Ishikawa (cell line): Measurements from ENCODE around the gene GABPA.
A peak's percentile ranks its signal among the peaks of the same experiment; 100 is the strongest.

Experiments
- CEBPB ChIP-seq: IDR thresholded peaks from 2 replicates; pipeline ENCODE4 v1.6.1; 2012
- CREB1 ChIP-seq: IDR thresholded peaks from 2 replicates; pipeline ENCODE4 v1.6.1; 2012; ENCODE audit warnings: low read depth
- EGR1 ChIP-seq: IDR thresholded peaks from 2 replicates; pipeline ENCODE4 v1.6.1; 2012
- EP300 ChIP-seq: IDR thresholded peaks from 2 replicates; pipeline ENCODE4 v1.6.1; 2012; ENCODE audit warnings: borderline replicate concordance
- FOXM1 ChIP-seq: IDR thresholded peaks from 2 replicates; pipeline ENCODE4 v1.6.1; 2012; ENCODE audit warnings: low read depth, borderline replicate concordance
- MAX ChIP-seq: IDR thresholded peaks from 2 replicates; pipeline ENCODE4 v1.6.1; 2012
- NFIC ChIP-seq: IDR thresholded peaks from 2 replicates; pipeline ENCODE4 v1.6.1; 2012
- RAD21 ChIP-seq: IDR thresholded peaks from 2 replicates; pipeline ENCODE4 v1.6.1; 2012; ENCODE audit warnings: low read depth
- REST ChIP-seq: IDR thresholded peaks from 2 replicates; pipeline ENCODE4 v1.6.1; 2012; ENCODE audit warnings: low read depth, mild to moderate bottlenecking
- TAF1 ChIP-seq: IDR thresholded peaks from 2 replicates; pipeline ENCODE4 v1.6.1; 2012; ENCODE audit warnings: low read depth, mild to moderate bottlenecking
- TCF12 ChIP-seq: IDR thresholded peaks from 2 replicates; pipeline ENCODE4 v1.6.1; 2012; ENCODE audit warnings: low read depth
- TEAD4 ChIP-seq: IDR thresholded peaks from 2 replicates; pipeline ENCODE4 v1.6.1; 2012
- USF1 ChIP-seq: IDR thresholded peaks from 2 replicates; pipeline ENCODE4 v1.6.1; 2012
- YY1 ChIP-seq: IDR thresholded peaks from 2 replicates; pipeline ENCODE4 v1.6.1; 2012; ENCODE audit warnings: low read depth
- ZBTB7A ChIP-seq: IDR thresholded peaks from 2 replicates; pipeline ENCODE4 v1.6.1; 2012; ENCODE audit warnings: low read depth

GABPA gene

GRCh38 chr21:25700741-25701140, 34.0 kb upstream of the GABPA start:
- no peak for TF ChIP-seq TAF1
- no peak for TF ChIP-seq TEAD4
- no peak for TF ChIP-seq EP300
- TF ChIP-seq CREB1, result no peak
- no peak for TF ChIP-seq YY1
- no peak for TF ChIP-seq NFIC
- TF ChIP-seq FOXM1, result no peak
- no peak for TF ChIP-seq RAD21
- TF ChIP-seq CEBPB, result no peak

- TF ChIP-seq TAF1 (no peak), YY1 (no peak), MAX (no peak)
Observed at GRCh38 chr21:25701529-25701928, 33.2 kb upstream of the GABPA start.

- TF ChIP-seq EGR1 (no peak), CREB1 (no peak), RAD21 (peak; percentile 58)
Observed at GRCh38 chr21:25708467-25709065, 26.2 kb upstream of the GABPA start.

GRCh38 chr21:25709684-25710265, 25.0 kb upstream of the GABPA start:
- TF ChIP-seq TAF1 (no peak), CREB1 (no peak), CEBPB (no peak), MAX (no peak), TEAD4 (no peak), YY1 (no peak), TCF12 (no peak), REST (no peak), ZBTB7A (no peak), EGR1 (no peak), RAD21 (no peak), EP300 (no peak), USF1 (no peak), FOXM1 (no peak), NFIC (no peak)

- TF ChIP-seq CEBPB (no peak), EP300 (no peak), NFIC (no peak), TAF1 (no peak), EGR1 (no peak), MAX (no peak), TCF12 (no peak), RAD21 (no peak), CREB1 (no peak), USF1 (no peak), YY1 (no peak), REST (no peak), FOXM1 (no peak)
Observed at GRCh38 chr21:25710550-25710949, 24.2 kb upstream of the GABPA start.

- no peak for TF ChIP-seq EGR1
- peak; percentile 34; the same call in 1 of the 2 replicates for TF ChIP-seq NFIC
Observed at GRCh38 chr21:25717491-25718147, 17.2 kb upstream of the GABPA start.
